Measurements from ENCODE around the gene GNPTG. TPM values are rescaled to one million over a fixed set of nuclear protein-coding genes. Genes with fewer than 3 reads are reported as not detected.

Gene GNPTG
- total and polyA plus RNA-seq, 9 of the 15 experiments (the other 6 are each of a cell fraction or from before 2014, with no cell fraction given): 0.69 to 33.3 (median 13.6) TPM

DNA sequence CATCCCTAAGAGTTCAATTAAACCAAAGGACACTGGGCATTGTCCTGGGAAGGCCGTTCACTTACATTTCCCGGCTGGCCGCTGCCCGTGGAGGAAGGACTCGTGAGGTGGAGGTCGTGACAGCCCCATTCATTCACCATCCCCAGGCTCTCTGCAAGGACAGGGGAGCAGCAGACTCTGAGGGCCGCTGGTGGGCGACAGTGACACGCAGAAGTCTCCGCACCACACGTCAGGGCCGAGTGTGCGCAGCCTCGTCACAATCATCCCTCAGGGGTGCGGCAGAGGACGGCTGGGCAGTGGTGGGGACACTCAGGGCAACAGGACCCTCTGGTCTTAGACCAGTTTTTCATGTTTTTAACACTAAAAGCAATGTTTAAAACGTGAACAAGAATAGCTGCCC is 41.1 kb downstream of the GNPTG start:
- H3K27me3 ChIP-seq (ENCODE audit: control insufficient read depth in 2 of 2, insufficient read depth in 2 of 2, low read length in 2 of 2): no peaks in the 10 kb centered on the region
- H3K4me1 ChIP-seq (replicated peaks in 1 of 2; ENCODE audit: control insufficient read depth in 2 of 2, insufficient read depth in 2 of 2, low read length in 2 of 2): peaks cover 0 to 33% of the 10 kb centered on the region in 2 experiments; a peak in 2 of 5 replicates
- H3K9me1 ChIP-seq (ENCODE audit: control insufficient read depth, insufficient read depth, low read length): no peaks in the 10 kb centered on the region
- in situ Hi-C loops (cut with MboI): no loop called here
- no peak overlapping the region for H3K27ac ChIP-seq (ENCODE audit: extremely low read depth, low read depth, low read length)
- BruUV-seq (replicated peaks): no TSS peak
- FAIRE-seq (no peak), DNase-seq (ENCODE audit: extremely low read depth in 1 of 4, low spot score in 3 of 4) (no peak), ATAC-seq (peak; percentile 56)
- ChIA-PET POLR2A (interaction anchor here (5.9 kb wide), 1 partner anchor 13 kb away, joined by 48 read pairs; no protein-coding TSS in a partner anchor), CTCF (ENCODE audit: low intra/inter-chr PET ratio) (no interaction called here)
- no peaks in the 10 kb centered on the region for H3K79me2 ChIP-seq (ENCODE audit: control insufficient read depth, insufficient read depth, low read length)
- H3K36me3 ChIP-seq (ENCODE audit: control insufficient read depth, insufficient read depth, low read length): no peaks in the 10 kb centered on the region
- 54% methylated on average over 13 of the region's 17 CpGs for WGBS (ENCODE audit: insufficient coverage, low coverage, missing lambda C conversion rate)
- no peak overlapping the region for H3K4me2 ChIP-seq (ENCODE audit: insufficient read depth, low read length)
- intact Hi-C loops (cut with micrococcal nuclease): no loop called here
- H3K4me3 ChIP-seq: no peak overlapping the region
- no peak for TF ChIP-seq POLR2B (IDR thresholded peaks at IDR 0.05; ENCODE audit: low read depth, partially characterized antibody)
- TF ChIP-seq, protein P1, sequence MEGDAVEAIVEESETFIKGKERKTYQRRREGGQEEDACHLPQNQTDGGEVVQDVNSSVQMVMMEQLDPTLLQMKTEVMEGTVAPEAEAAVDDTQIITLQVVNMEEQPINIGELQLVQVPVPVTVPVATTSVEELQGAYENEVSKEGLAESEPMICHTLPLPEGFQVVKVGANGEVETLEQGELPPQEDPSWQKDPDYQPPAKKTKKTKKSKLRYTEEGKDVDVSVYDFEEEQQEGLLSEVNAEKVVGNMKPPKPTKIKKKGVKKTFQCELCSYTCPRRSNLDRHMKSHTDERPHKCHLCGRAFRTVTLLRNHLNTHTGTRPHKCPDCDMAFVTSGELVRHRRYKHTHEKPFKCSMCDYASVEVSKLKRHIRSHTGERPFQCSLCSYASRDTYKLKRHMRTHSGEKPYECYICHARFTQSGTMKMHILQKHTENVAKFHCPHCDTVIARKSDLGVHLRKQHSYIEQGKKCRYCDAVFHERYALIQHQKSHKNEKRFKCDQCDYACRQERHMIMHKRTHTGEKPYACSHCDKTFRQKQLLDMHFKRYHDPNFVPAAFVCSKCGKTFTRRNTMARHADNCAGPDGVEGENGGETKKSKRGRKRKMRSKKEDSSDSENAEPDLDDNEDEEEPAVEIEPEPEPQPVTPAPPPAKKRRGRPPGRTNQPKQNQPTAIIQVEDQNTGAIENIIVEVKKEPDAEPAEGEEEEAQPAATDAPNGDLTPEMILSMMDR (IDR thresholded peaks at IDR 0.05 in 2 of 3, conservative IDR thresholded peaks at IDR 0.05 in 1 of 3; ENCODE audit: insufficient read depth in 2 of 3, low read depth in 1 of 3, low read length in 3 of 3): peak in 1 of 3 experiments; percentile 10; a peak in 2 of 6 replicates
- no peaks in the 10 kb centered on the region for H3K9me3 ChIP-seq (replicated peaks; ENCODE audit: control insufficient read depth, insufficient read depth, low read depth, low read length)
- H4K20me1 ChIP-seq (replicated peaks; ENCODE audit: control insufficient read depth, insufficient read depth, low read length): no peaks in the 10 kb centered on the region
- peak overlapping the region in 1 of 2 experiments; percentile 32; a peak in 1 of 4 replicates for H3K9ac ChIP-seq (ENCODE audit: insufficient read depth in 1 of 2, low read depth in 2 of 2, low read length in 2 of 2)
- no peak overlapping the region for H2AFZ ChIP-seq (ENCODE audit: low read depth, low read length)

DNA sequence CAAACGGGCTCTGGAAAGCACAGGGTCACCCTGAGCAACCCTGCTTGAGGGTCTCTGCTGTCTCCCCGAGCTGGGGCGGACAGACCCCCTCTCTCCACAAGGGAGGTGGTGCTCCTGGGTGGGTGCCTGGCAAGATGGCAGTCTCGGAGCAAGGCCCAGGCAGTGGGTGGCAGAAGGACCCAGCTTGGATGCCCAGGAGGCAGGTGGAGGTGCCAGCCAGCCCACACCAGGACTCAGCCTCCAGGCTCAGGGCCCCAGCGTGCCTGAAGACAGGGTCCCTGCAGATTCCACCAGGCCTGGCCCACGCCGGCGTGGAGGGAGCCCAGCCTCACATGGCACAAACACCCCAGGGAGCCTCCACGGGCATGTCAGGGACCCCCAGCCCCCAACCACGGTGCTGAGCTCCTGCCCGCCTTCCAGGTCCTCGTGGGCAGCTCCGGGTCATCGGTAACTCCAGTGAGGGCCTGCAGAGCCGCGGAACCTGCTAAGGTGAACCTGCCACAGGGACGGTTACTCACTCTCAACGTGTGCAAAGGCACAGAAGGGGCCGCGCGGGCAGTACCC is 42.0 kb downstream of the GNPTG start:
- intact Hi-C loops (cut with micrococcal nuclease) (no loop called here), in situ Hi-C loops (cut with MboI) (no loop called here)
- WGBS (ENCODE audit: insufficient coverage, low coverage, missing lambda C conversion rate): 74% methylated on average over 17 of the region's 21 CpGs
- FAIRE-seq (no peak), ATAC-seq (no peak), DNase-seq (ENCODE audit: extremely low read depth in 1 of 4, low spot score in 3 of 4) (no peak)
- TF ChIP-seq POLR2G (IDR thresholded peaks at IDR 0.05; ENCODE audit: low read depth, low read length): peak; percentile 17; the same call in 1 of the 2 replicates
- TF ChIP-seq ELF2 (CRISPR knock-in tag; IDR thresholded peaks at IDR 0.05): no peak
- H3K4me1 ChIP-seq (replicated peaks in 1 of 2; ENCODE audit: control insufficient read depth in 2 of 2, insufficient read depth in 2 of 2, low read length in 2 of 2): peaks cover 0 to 32% of the 10 kb centered on the region in 2 experiments; a peak in 2 of 5 replicates
- no peaks in the 10 kb centered on the region for H3K9me1 ChIP-seq (ENCODE audit: control insufficient read depth, insufficient read depth, low read length)
- BruUV-seq (replicated peaks): no TSS peak
- H3K79me2 ChIP-seq (ENCODE audit: control insufficient read depth, insufficient read depth, low read length): no peaks in the 10 kb centered on the region
- H4K20me1 ChIP-seq (replicated peaks; ENCODE audit: control insufficient read depth, insufficient read depth, low read length): no peaks in the 10 kb centered on the region
- H3K27me3 ChIP-seq (ENCODE audit: control insufficient read depth in 2 of 2, insufficient read depth in 2 of 2, low read length in 2 of 2): no peaks in the 10 kb centered on the region
- no peak overlapping the region for H3K27ac ChIP-seq (ENCODE audit: extremely low read depth, low read depth, low read length)
- ChIA-PET CTCF (ENCODE audit: low intra/inter-chr PET ratio) (no interaction called here), POLR2A (interaction anchor here (0.7 to 1.2 kb wide), 3 partner anchors 13 to 94 kb away, joined by 3 to 6 read pairs (median 3); no protein-coding TSS in a partner anchor)
- no peak overlapping the region for H3K4me2 ChIP-seq (ENCODE audit: insufficient read depth, low read length)
- no peaks in the 10 kb centered on the region for H3K36me3 ChIP-seq (ENCODE audit: control insufficient read depth, insufficient read depth, low read length)
- no peaks in the 10 kb centered on the region for H3K9me3 ChIP-seq (replicated peaks; ENCODE audit: control insufficient read depth, insufficient read depth, low read depth, low read length)
- no peak overlapping the region for H2AFZ ChIP-seq (ENCODE audit: low read depth, low read length)
- no peak overlapping the region for H3K4me3 ChIP-seq
- H3K9ac ChIP-seq (ENCODE audit: insufficient read depth in 1 of 2, low read depth in 2 of 2, low read length in 2 of 2): peak overlapping the region in 1 of 2 experiments; percentile 43; a peak in 1 of 4 replicates
